Tibial artery (tissue), 4 donors: ENCODE measurements around the gene TFDP1.

Source experiments
- DNase-seq, 2 donors: peaks; one replicate each; pipeline ENCODE4 v3.0.0-alpha.2; 2019
- H3K27ac ChIP-seq, 2 donors: fragments of 200-600 bp; sonication (generic) in 1 of 2; 1 replicate in 1 of 2; 2 replicates in 1 of 2; pipeline ENCODE4 v1.5.1; 2018 to 2019; ENCODE audit warnings: mild to moderate bottlenecking in 1 of 2
- H3K27me3 ChIP-seq, 2 donors: fragments of 200-600 bp; sonication (generic) in 1 of 2; one replicate each; pipeline versions ENCODE4 v1.5.1 to v1.6.0; 2016 to 2019
- H3K36me3 ChIP-seq, 3 donors: fragments of 200-600 bp; sonication (generic) in 2 of 3; one replicate each; pipeline ENCODE4 v1.5.1; 2016 to 2019; ENCODE audit warnings: mild to moderate bottlenecking in 2 of 3
- H3K4me1 ChIP-seq, 4 donors: fragments of 200-600 bp; sonication (generic) in 2 of 4; 1 replicate in 3 of 4; 2 replicates in 1 of 4; pipeline ENCODE4 v1.5.1; 2016 to 2019
- H3K4me3 ChIP-seq, 2 donors: fragments of 200-600 bp; sonication (generic) in 1 of 2; 1 replicate in 1 of 2; 2 replicates in 1 of 2; pipeline ENCODE4 v1.5.1; 2018 to 2019; ENCODE audit warnings: mild to moderate bottlenecking in 2 of 2
- H3K9me3 ChIP-seq, 3 donors: fragments of 200-600 bp; sonication (generic) in 1 of 3; one replicate each; pipeline ENCODE4 v1.5.1; 2016 to 2019
- intact Hi-C: fragments of 100-400 bp; cut with DNase I; formaldehyde crosslinking; loops from one replicate; pipeline ENCODE4 v1.15.0; 2023; ENCODE audit warnings: low total_unique reads
- TF ChIP-seq, protein P1 (sequence below), 2 experiments: fragments of 200-600 bp in 1 of 2; fragments of 450-650 bp in 1 of 2; IDR thresholded peaks; one replicate each; pipeline ENCODE4 v1.5.1; 2017 to 2019; ENCODE audit warnings: antibody characterized with exemption in 2 of 2, mild to moderate bottlenecking in 1 of 2, moderate library complexity in 1 of 2

TFDP1 gene

DNA sequence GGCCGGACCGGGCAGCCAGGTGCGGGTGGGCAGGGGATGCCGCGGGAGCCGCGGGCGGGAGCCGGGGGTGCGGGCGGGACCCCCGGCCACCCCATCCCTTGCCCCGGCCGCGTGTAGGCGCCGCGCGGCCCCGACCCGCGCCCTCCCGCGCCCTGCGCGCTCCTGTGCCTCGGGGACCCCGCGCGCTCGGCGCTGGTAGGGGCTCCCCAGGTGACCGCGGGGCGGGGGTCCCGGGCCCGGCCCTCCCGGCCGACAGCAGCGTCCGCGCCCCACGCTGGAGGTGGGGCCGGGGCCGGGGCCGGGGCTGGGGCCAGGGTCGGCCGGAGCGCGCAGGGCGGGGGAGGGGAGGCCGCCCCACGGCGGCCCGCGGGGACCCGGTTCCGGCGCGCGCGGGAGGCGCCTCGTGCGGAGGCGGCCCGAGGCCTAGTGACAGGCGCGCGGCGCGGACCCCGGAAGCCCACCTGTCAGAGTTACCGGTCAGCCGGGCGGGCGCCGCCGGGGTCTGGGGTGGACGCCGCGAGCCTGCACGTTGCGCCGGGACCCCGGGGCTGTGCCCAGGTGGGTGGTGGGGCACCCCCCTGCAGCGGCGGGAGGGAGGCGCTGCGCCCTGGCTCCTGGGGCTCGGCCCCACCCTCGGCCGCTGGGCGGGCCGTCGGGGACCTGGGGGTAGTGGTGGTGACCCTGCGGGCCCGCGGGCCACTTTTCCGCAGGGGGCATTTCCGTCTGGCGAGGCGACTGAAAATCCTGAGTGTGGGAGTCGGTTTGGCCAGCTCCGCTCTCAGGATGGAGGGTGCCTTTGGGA, 518 bp downstream of the TFDP1 start:
- peak; percentile 16 to 51 for DNase-seq
- TF ChIP-seq, protein P1, sequence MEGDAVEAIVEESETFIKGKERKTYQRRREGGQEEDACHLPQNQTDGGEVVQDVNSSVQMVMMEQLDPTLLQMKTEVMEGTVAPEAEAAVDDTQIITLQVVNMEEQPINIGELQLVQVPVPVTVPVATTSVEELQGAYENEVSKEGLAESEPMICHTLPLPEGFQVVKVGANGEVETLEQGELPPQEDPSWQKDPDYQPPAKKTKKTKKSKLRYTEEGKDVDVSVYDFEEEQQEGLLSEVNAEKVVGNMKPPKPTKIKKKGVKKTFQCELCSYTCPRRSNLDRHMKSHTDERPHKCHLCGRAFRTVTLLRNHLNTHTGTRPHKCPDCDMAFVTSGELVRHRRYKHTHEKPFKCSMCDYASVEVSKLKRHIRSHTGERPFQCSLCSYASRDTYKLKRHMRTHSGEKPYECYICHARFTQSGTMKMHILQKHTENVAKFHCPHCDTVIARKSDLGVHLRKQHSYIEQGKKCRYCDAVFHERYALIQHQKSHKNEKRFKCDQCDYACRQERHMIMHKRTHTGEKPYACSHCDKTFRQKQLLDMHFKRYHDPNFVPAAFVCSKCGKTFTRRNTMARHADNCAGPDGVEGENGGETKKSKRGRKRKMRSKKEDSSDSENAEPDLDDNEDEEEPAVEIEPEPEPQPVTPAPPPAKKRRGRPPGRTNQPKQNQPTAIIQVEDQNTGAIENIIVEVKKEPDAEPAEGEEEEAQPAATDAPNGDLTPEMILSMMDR (IDR thresholded peaks at IDR 0.05) = no peak
- no peak overlapping the region for H3K27ac ChIP-seq
- peaks cover 0 to 11% (median 6%) of the 10 kb centered on the region in 4 donors for H3K4me1 ChIP-seq
- peak overlapping the region; percentile 49 to 67 for H3K4me3 ChIP-seq
- H3K9me3 ChIP-seq = no peaks in the 10 kb centered on the region
- intact Hi-C loops = no loop called here
- no peaks in the 10 kb centered on the region for H3K27me3 ChIP-seq
- H3K36me3 ChIP-seq = peaks cover 0 to 5% (median 0%) of the 10 kb centered on the region in 3 donors

DNA sequence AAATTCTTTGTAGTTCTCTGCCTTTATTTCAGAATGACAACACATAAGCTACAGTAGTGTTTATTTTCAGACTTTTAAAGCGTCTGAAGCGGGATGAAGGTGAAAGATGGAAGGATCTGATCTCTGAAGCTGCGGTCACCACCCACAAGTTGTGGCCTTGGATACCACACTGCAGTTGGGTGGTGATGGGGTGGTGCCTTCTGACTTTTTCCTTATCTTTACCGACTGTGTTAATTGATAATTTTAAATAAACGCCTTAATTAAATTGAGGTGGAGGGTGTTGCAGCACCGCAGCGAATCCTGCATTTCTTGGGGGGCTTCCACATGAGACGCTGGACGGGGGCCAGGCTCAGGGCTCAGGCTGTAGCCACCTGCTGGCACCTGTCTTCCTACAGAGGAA, 1.3 kb downstream of the TFDP1 start:
- intact Hi-C loops = no loop called here
- TF ChIP-seq, protein P1 (IDR thresholded peaks at IDR 0.05) = no peak
- H3K4me1 ChIP-seq = peaks cover 0 to 11% (median 6%) of the 10 kb centered on the region in 4 donors
- no peaks in the 10 kb centered on the region for H3K27me3 ChIP-seq
- no peak overlapping the region for H3K27ac ChIP-seq
- peaks cover 0 to 5% (median 0%) of the 10 kb centered on the region in 3 donors for H3K36me3 ChIP-seq
- peak; percentile 9 to 37 for DNase-seq
- H3K4me3 ChIP-seq = peak overlapping the region; percentile 49 to 67
- H3K9me3 ChIP-seq = no peaks in the 10 kb centered on the region

DNA sequence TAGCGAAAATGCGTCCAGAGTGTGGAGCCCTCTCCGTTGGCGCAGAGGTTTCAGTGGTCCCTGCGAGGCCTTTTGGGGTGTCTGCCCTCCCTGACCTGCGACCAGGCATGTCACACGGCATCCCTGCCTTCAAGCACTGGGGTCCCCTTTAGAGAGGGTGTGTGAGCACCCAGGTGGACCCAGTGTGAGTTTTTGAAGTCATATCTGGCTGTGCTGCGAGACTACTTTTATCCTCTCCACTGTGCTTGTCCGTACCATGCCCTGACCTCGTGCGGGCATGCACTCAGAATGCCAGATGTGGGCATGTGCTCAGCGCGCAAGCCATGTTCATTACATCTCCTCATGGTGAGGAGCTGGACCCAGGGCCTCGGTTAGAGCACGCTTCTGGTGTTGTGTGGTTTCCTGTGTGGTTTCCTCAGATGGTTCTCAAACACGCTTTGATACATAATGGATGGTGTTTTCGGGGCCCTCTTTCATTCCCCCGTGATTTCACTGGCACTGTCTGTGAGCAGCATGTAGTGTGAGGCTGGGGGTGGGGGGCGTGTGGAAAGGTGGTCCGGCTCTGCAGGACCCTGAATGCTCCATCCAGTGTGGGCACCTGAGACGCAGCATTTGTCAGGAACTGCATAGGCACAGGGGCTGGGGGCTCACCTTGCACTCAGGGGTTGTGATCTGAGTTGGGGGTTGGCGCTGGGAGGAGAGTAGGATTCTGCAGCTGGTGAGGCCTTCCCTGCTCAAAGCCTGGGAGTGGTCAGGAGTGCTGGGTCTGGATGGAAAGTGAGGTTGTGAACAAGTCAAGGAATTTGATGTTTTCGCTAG, 2.3 kb downstream of the TFDP1 start:
- Histone ChIP-seq H3K27ac (no peak overlapping the region), H3K4me3 (no peak overlapping the region), H3K36me3 (peaks cover 0 to 5% (median 0%) of the 10 kb centered on the region in 3 donors), H3K9me3 (no peaks in the 10 kb centered on the region), H3K27me3 (no peaks in the 10 kb centered on the region), H3K4me1 (peaks cover 0 to 11% (median 6%) of the 10 kb centered on the region in 4 donors)
- DNase-seq = peak; percentile 11 to 40
- intact Hi-C loops = no loop called here
- TF ChIP-seq, protein P1 (IDR thresholded peaks at IDR 0.05) = no peak

DNA sequence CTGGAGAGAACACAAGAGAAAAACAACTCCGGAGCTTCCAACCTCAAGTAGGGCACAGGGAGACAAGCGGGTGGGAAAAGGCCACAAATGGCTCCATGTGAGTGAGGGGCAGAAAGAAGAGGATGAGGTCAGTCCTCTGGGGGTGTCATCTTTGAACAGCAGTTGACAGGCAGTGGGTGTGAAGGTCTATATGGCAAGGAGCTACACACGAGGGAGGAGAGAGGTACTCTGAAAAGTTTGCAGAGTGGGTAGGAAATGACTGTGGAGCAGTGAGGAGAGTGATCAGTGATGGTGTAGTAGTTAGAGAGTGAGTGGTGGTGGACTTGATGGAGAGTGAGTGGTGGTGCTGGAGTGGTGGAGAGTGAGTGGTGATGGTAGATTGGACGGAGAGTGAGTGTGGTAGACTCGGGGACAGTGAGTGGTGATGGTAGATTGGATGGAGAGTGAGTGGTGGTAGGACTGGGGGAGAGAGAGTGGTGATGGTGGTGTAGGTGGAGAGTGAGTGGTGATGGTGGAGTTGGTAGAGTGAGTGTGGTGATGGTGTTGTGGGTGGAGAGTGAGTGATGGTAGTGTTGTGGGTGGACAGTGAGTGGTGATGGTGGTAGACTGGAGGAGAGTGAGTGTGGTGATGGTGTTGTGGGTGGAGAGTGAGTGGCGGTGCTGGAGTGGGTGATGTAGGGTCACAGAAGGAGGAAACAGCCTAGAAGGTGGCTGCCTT, 4.0 kb downstream of the TFDP1 start:
- intact Hi-C loops = no loop called here
- Histone ChIP-seq H3K4me3 (no peak overlapping the region), H3K4me1 (peaks cover 0 to 11% (median 6%) of the 10 kb centered on the region in 4 donors), H3K36me3 (peaks cover 0 to 5% (median 0%) of the 10 kb centered on the region in 3 donors), H3K9me3 (no peaks in the 10 kb centered on the region), H3K27me3 (no peaks in the 10 kb centered on the region), H3K27ac (no peak overlapping the region)
- no peak for DNase-seq
- TF ChIP-seq, protein P1 (IDR thresholded peaks at IDR 0.05) = no peak

DNA sequence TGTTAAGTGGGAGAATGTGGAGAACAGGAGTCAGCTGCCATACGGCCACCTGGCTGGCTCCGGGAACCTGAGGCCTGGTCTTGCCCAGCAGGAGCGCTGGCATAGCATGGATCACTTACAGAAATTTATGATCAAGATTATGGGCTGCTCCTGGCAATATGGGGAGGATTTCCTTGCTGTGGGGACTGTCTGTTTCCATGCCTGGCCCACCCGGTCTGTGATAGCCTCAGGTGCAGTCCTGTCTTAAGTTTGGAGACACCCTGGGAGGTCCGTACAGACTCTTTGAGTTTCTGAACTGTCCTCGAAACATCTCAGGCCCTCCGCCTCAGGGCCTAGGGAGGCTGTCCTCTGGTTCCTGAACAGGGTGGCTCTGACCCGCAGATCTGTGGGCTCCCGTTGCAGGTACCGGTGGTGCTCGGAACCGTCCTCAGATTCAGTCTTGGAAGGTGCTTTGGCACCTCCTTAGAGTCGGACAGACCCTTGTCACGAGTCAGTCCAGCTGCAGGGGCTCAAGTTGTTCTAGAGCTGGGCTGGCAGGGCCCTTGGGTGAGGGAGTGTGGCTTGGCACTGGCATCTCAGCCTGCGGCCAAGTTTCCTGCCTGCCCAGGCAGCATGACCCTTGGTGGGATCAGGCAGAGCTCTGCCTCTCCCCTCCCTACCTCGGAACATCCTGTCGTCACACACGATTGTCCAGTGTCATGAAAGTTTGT, 4.9 kb downstream of the TFDP1 start:
- peaks cover 0 to 5% (median 0%) of the 10 kb centered on the region in 3 donors for H3K36me3 ChIP-seq
- no peak overlapping the region for H3K4me3 ChIP-seq
- H3K27me3 ChIP-seq = no peaks in the 10 kb centered on the region
- no peak overlapping the region for H3K27ac ChIP-seq
- intact Hi-C loops = no loop called here
- no peaks in the 10 kb centered on the region for H3K9me3 ChIP-seq
- DNase-seq = peak; percentile 16 to 33
- TF ChIP-seq, protein P1 (IDR thresholded peaks at IDR 0.05) = no peak
- peaks cover 0 to 8% (median 3%) of the 10 kb centered on the region in 4 donors for H3K4me1 ChIP-seq
